HEK293 (cell line): ENCODE measurements around the gene PAK5.

Experiments used
- CTCF ChIA-PET: fragments of 350-600 bp; formaldehyde crosslinking; extraction: SDS; loops from one replicate; lab custom pipeline; 2021; ENCODE audit warnings: antibody characterized with exemption; lab: Yijun Ruan, JAX
- POLR2A ChIA-PET: fragments of 300-600 bp; formaldehyde crosslinking; extraction: SDS; loops from one replicate; lab custom pipeline; 2020; ENCODE audit warnings: antibody characterized with exemption, inconsistent platforms; lab: Yijun Ruan, JAX
- H3K27ac ChIP-seq: fragments of 200-500 bp; sonication (Bioruptor generic); 2 replicates; pipeline ENCODE4 v1.5.1; 2014; ENCODE audit warnings: low read depth, low read length, control low read depth, inconsistent platforms; ENCODE audit errors: extremely low read depth
- H3K36me3 ChIP-seq, 2 experiments: fragments of 200-500 bp in 1 of 2; sonication (Bioruptor generic) in 1 of 2; 1 replicate in 1 of 2; 2 replicates in 1 of 2; pipeline ENCODE4 v1.5.1; 2014 to 2017; ENCODE audit warnings: inconsistent platforms in 2 of 2, low read length in 2 of 2; ENCODE audit not compliant: control insufficient read depth in 2 of 2, insufficient read depth in 1 of 2
- H3K4me1 ChIP-seq: fragments of 200-500 bp; sonication (Bioruptor generic); 2 replicates; pipeline ENCODE4 v1.5.1; 2014; ENCODE audit warnings: mild to moderate bottlenecking, low read length, inconsistent platforms; ENCODE audit not compliant: control insufficient read depth, insufficient read depth
- H3K4me3 ChIP-seq: 2 replicates; pipeline ENCODE4 v1.5.1; 2011; ENCODE audit warnings: low read depth, mild to moderate bottlenecking, control low read depth, low read length, moderate library complexity
- H3K9me3 ChIP-seq: fragments of 200-500 bp; sonication (Bioruptor generic); 2 replicates; pipeline ENCODE4 v1.5.1; 2014; ENCODE audit warnings: low read depth, low read length, inconsistent platforms; ENCODE audit not compliant: control insufficient read depth, insufficient read depth
- AEBP2 ChIP-seq: fragments of 450-650 bp; formaldehyde crosslinking; IDR thresholded peaks from 2 replicates; pipeline ENCODE4 v1.5.1; 2016; ENCODE audit warnings: missing biosample characterization, missing genetic modification characterization, borderline replicate concordance
- CTCF ChIP-seq: fragments of 450-650 bp; formaldehyde crosslinking; IDR thresholded peaks from 2 replicates; pipeline ENCODE4 v1.5.1; 2016; ENCODE audit warnings: missing biosample characterization, missing genetic modification characterization
- PRDM2 ChIP-seq: fragments of 450-650 bp; formaldehyde crosslinking; IDR thresholded peaks from 2 replicates; pipeline ENCODE4 v1.5.1; 2016; ENCODE audit warnings: missing biosample characterization, missing genetic modification characterization, borderline replicate concordance
- SP2 ChIP-seq: fragments of 450-650 bp; formaldehyde crosslinking; IDR thresholded peaks from 2 replicates; pipeline ENCODE4 v1.5.1; 2016; ENCODE audit warnings: missing biosample characterization, missing genetic modification characterization
- SP7 ChIP-seq: fragments of 450-650 bp; formaldehyde crosslinking; IDR thresholded peaks from 2 replicates; pipeline ENCODE4 v1.5.1; 2016; ENCODE audit warnings: missing biosample characterization, missing genetic modification characterization
- YY2 ChIP-seq: fragments of 450-650 bp; formaldehyde crosslinking; IDR thresholded peaks from 2 replicates; pipeline ENCODE4 v1.5.1; 2016; ENCODE audit warnings: missing biosample characterization, missing genetic modification characterization
- ZFP41 ChIP-seq: fragments of 450-650 bp; formaldehyde crosslinking; IDR thresholded peaks from 2 replicates; pipeline ENCODE4 v1.5.1; 2016; ENCODE audit warnings: missing biosample characterization, missing genetic modification characterization, borderline replicate concordance
- ZNF10 ChIP-seq: fragments of 450-650 bp; formaldehyde crosslinking; IDR thresholded peaks from 2 replicates; pipeline ENCODE4 v1.5.1; 2017; ENCODE audit warnings: missing biosample characterization, missing genetic modification characterization
- ZNF174 ChIP-seq: fragments of 450-650 bp; formaldehyde crosslinking; IDR thresholded peaks from 2 replicates; pipeline ENCODE4 v1.5.0; 2017; ENCODE audit warnings: missing biosample characterization, mild to moderate bottlenecking, missing genetic modification characterization
- ZNF211 ChIP-seq: fragments of 450-650 bp; formaldehyde crosslinking; IDR thresholded peaks from 2 replicates; pipeline ENCODE4 v1.5.1; 2016; ENCODE audit warnings: low read depth, missing biosample characterization, missing genetic modification characterization
- ZNF302 ChIP-seq: fragments of 450-650 bp; formaldehyde crosslinking; IDR thresholded peaks from 2 replicates; pipeline ENCODE4 v1.5.1; 2016; ENCODE audit warnings: missing biosample characterization, missing genetic modification characterization, low read depth
- ZNF341 ChIP-seq: fragments of 450-650 bp; formaldehyde crosslinking; IDR thresholded peaks from 2 replicates; pipeline ENCODE4; 2016; ENCODE audit warnings: low read depth, missing biosample characterization, missing genetic modification characterization
- ZNF350 ChIP-seq: fragments of 450-650 bp; formaldehyde crosslinking; IDR thresholded peaks from 2 replicates; pipeline ENCODE4 v1.5.0; 2017; ENCODE audit warnings: missing biosample characterization, mild to moderate bottlenecking, missing genetic modification characterization
- ZNF391 ChIP-seq: fragments of 450-650 bp; formaldehyde crosslinking; IDR thresholded peaks from 2 replicates; pipeline ENCODE4 v1.5.1; 2016; ENCODE audit warnings: low read depth, missing biosample characterization, missing genetic modification characterization, borderline replicate concordance
- ZNF416 ChIP-seq: fragments of 450-650 bp; formaldehyde crosslinking; IDR thresholded peaks from 2 replicates; pipeline ENCODE4 v1.5.1; 2016; ENCODE audit warnings: missing biosample characterization, missing genetic modification characterization
- ZNF585B ChIP-seq: fragments of 450-650 bp; formaldehyde crosslinking; IDR thresholded peaks from 2 replicates; pipeline ENCODE4 v1.5.1; 2016; ENCODE audit warnings: missing biosample characterization, missing genetic modification characterization
- ZNF596 ChIP-seq: fragments of 450-650 bp; IDR thresholded peaks from 2 replicates; pipeline ENCODE4 v1.5.0; 2018; ENCODE audit warnings: missing biosample characterization, mild to moderate bottlenecking, missing genetic modification characterization, moderate library complexity
- TF ChIP-seq, protein P1 (sequence below): fragments of 450-650 bp; formaldehyde crosslinking; IDR thresholded peaks from 2 replicates; pipeline ENCODE4 v1.5.1; 2016; ENCODE audit warnings: missing biosample characterization, missing genetic modification characterization
- TF ChIP-seq, protein P2 (sequence below): fragments of 450-650 bp; formaldehyde crosslinking; IDR thresholded peaks from 2 replicates; pipeline ENCODE4 v1.5.1; 2017; ENCODE audit warnings: missing biosample characterization, missing genetic modification characterization
- TF ChIP-seq, protein P3 (sequence below): fragments of 450-650 bp; formaldehyde crosslinking; IDR thresholded peaks from 2 replicates; pipeline ENCODE4 v1.5.1; 2016; ENCODE audit warnings: missing biosample characterization, missing genetic modification characterization

Gene PAK5

GRCh38 chr20:9517297-9518162 is 321.3 kb downstream of the PAK5 start (continued):
- TF ChIP-seq CTCF = no peak
- TF ChIP-seq ZFP41 (tag by site-specific recombination) = no peak
- TF ChIP-seq ZNF391 (tag by site-specific recombination) = no peak
- TF ChIP-seq ZNF211 (tag by site-specific recombination) = no peak
- TF ChIP-seq, all 188 proteins: peak for 0

- TF ChIP-seq ZNF341 (no peak), PRDM2 (no peak), ZNF596 (no peak), ZNF416 (no peak), SP2 (tag by site-specific recombination) (no peak), ZNF350 (no peak), ZNF174 (tag by site-specific recombination) (no peak), ZNF585B (no peak), AEBP2 (tag by site-specific recombination) (no peak), ZNF302 (tag by site-specific recombination) (no peak), ZNF10 (tag by site-specific recombination) (no peak), ZFP41 (tag by site-specific recombination) (no peak), YY2 (no peak), SP7 (no peak)
- TF ChIP-seq, protein P1, sequence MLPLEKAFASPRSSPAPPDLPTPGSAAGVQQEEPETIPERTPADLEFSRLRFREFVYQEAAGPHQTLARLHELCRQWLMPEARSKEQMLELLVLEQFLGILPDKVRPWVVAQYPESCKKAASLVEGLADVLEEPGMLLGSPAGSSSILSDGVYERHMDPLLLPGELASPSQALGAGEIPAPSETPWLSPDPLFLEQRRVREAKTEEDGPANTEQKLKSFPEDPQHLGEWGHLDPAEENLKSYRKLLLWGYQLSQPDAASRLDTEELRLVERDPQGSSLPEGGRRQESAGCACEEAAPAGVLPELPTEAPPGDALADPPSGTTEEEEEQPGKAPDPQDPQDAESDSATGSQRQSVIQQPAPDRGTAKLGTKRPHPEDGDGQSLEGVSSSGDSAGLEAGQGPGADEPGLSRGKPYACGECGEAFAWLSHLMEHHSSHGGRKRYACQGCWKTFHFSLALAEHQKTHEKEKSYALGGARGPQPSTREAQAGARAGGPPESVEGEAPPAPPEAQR = no peak
- TF ChIP-seq, protein P2, sequence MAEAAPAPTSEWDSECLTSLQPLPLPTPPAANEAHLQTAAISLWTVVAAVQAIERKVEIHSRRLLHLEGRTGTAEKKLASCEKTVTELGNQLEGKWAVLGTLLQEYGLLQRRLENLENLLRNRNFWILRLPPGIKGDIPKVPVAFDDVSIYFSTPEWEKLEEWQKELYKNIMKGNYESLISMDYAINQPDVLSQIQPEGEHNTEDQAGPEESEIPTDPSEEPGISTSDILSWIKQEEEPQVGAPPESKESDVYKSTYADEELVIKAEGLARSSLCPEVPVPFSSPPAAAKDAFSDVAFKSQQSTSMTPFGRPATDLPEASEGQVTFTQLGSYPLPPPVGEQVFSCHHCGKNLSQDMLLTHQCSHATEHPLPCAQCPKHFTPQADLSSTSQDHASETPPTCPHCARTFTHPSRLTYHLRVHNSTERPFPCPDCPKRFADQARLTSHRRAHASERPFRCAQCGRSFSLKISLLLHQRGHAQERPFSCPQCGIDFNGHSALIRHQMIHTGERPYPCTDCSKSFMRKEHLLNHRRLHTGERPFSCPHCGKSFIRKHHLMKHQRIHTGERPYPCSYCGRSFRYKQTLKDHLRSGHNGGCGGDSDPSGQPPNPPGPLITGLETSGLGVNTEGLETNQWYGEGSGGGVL = no peak
- TF ChIP-seq, protein P3, sequence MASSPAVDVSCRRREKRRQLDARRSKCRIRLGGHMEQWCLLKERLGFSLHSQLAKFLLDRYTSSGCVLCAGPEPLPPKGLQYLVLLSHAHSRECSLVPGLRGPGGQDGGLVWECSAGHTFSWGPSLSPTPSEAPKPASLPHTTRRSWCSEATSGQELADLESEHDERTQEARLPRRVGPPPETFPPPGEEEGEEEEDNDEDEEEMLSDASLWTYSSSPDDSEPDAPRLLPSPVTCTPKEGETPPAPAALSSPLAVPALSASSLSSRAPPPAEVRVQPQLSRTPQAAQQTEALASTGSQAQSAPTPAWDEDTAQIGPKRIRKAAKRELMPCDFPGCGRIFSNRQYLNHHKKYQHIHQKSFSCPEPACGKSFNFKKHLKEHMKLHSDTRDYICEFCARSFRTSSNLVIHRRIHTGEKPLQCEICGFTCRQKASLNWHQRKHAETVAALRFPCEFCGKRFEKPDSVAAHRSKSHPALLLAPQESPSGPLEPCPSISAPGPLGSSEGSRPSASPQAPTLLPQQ (tag by site-specific recombination) = no peak
- Histone ChIP-seq H3K27ac (no peak overlapping the region), H3K9me3 (no peaks in the 10 kb centered on the region), H3K4me3 (no peak overlapping the region), H3K36me3 (no peaks in the 10 kb centered on the region), H3K4me1 (no peaks in the 10 kb centered on the region; the same call in 1 of the 2 replicates)
- ChIA-PET POLR2A (no interaction called here), CTCF (no interaction called here)
Observed at GRCh38 chr20:9516234-9516871, 322.5 kb downstream of the PAK5 start.
